Glutamatergic neuron (in vitro differentiated cells): ENCODE results near the gene EPB41. TPM values are rescaled to one million over a fixed set of nuclear protein-coding genes. Genes with fewer than 3 reads are reported as not detected.

Source experiments
- DNase-seq: peaks from one replicate; pipeline ENCODE4 v3.0.0; 2022
- H3K27ac Mint-ChIP-seq: one replicate; pipeline ENCODE4 v1.8.0; 2020; ENCODE audit warnings: mild to moderate bottlenecking, mixed read lengths, inconsistent platforms; ENCODE audit not compliant: unreplicated experiment
- H3K27me3 Mint-ChIP-seq: one replicate; pipeline ENCODE4 v1.8.0; 2020; ENCODE audit warnings: mild to moderate bottlenecking, moderate library complexity, mixed read lengths, inconsistent platforms; ENCODE audit not compliant: unreplicated experiment
- H3K36me3 Mint-ChIP-seq: one replicate; pipeline ENCODE4 v1.8.0; 2020; ENCODE audit warnings: mild to moderate bottlenecking, mixed read lengths, inconsistent platforms; ENCODE audit not compliant: unreplicated experiment
- H3K4me1 Mint-ChIP-seq: one replicate; pipeline ENCODE4 v1.8.0; 2020; ENCODE audit warnings: mild to moderate bottlenecking, low read depth, mixed read lengths, inconsistent platforms; ENCODE audit not compliant: unreplicated experiment
- H3K4me3 Mint-ChIP-seq: one replicate; pipeline ENCODE4 v1.8.0; 2020; ENCODE audit warnings: mild to moderate bottlenecking, mixed read lengths, inconsistent platforms; ENCODE audit not compliant: unreplicated experiment
- H3K9me3 Mint-ChIP-seq: one replicate; pipeline ENCODE4 v1.8.0; 2020; ENCODE audit warnings: mild to moderate bottlenecking, moderate library complexity, mixed read lengths, inconsistent platforms; ENCODE audit not compliant: unreplicated experiment
- CTCF ChIP-seq: fragments of 200-600 bp; sonication (generic); IDR thresholded peaks from one replicate; pipeline ENCODE4 v1.5.0; 2021; ENCODE audit not compliant: partially characterized antibody, unreplicated experiment
- total RNA-seq: library from RNA; stranded (reverse); fragmentation: NEBNext Ultra II Directional; extraction: Animal tissue kit (Norgen Biotek cat#: 25700); gene quantifications from one replicate; pipeline ENCODE4 v1.2.1, GENCODE V29; 2021; ENCODE audit not compliant: unreplicated experiment

Gene EPB41
- total RNA-seq, 1 donor from 2014 or later: 213 TPM

GRCh38 chr1:29047142-29047541, 132.8 kb downstream of the EPB41 start:
- H3K9me3 Mint-ChIP-seq: peaks cover 5% of the 10 kb centered on the region
- H3K27me3 Mint-ChIP-seq: no peaks in the 10 kb centered on the region
- no peak overlapping the region for H3K27ac Mint-ChIP-seq
- DNase-seq: no peak
- TF ChIP-seq CTCF: no peak
- no peak overlapping the region for H3K4me3 Mint-ChIP-seq
- no peaks in the 10 kb centered on the region for H3K36me3 Mint-ChIP-seq
- H3K4me1 Mint-ChIP-seq: peaks cover under 1% of the 10 kb centered on the region

GRCh38 chr1:29050166-29050565, 135.8 kb downstream of the EPB41 start:
- no peak for DNase-seq
- H3K36me3 Mint-ChIP-seq: no peaks in the 10 kb centered on the region
- H3K4me1 Mint-ChIP-seq: peaks cover 7% of the 10 kb centered on the region

GRCh38 chr1:29052100-29052499, 137.7 kb downstream of the EPB41 start:
- Mint-ChIP-seq H3K9me3 (peaks cover 3% of the 10 kb centered on the region), H3K4me3 (no peak overlapping the region), H3K27ac (no peak overlapping the region), H3K27me3 (no peaks in the 10 kb centered on the region), H3K4me1 (peaks cover 7% of the 10 kb centered on the region), H3K36me3 (no peaks in the 10 kb centered on the region)
- DNase-seq: no peak
- no peak for TF ChIP-seq CTCF

More at GRCh38 chr1:29050166-29050565, 135.8 kb downstream of the EPB41 start:
- TF ChIP-seq CTCF: no peak
- no peak overlapping the region for H3K4me3 Mint-ChIP-seq
- peaks cover 3% of the 10 kb centered on the region for H3K9me3 Mint-ChIP-seq
- H3K27ac Mint-ChIP-seq: no peak overlapping the region
- H3K27me3 Mint-ChIP-seq: no peaks in the 10 kb centered on the region

- H3K27me3 Mint-ChIP-seq: no peaks in the 10 kb centered on the region
- H3K36me3 Mint-ChIP-seq: no peaks in the 10 kb centered on the region
- TF ChIP-seq CTCF: no peak
- H3K4me1 Mint-ChIP-seq: peaks cover 7% of the 10 kb centered on the region
- DNase-seq: no peak
- H3K27ac Mint-ChIP-seq: no peak overlapping the region
- peaks cover 3% of the 10 kb centered on the region for H3K9me3 Mint-ChIP-seq
- no peak overlapping the region for H3K4me3 Mint-ChIP-seq
Observed at GRCh38 chr1:29052941-29053340, 138.6 kb downstream of the EPB41 start.

- Mint-ChIP-seq H3K9me3 (peaks cover 3% of the 10 kb centered on the region), H3K27me3 (no peaks in the 10 kb centered on the region), H3K36me3 (no peaks in the 10 kb centered on the region), H3K4me3 (no peak overlapping the region), H3K27ac (no peak overlapping the region), H3K4me1 (peaks cover 7% of the 10 kb centered on the region)
- no peak for DNase-seq
- TF ChIP-seq CTCF: no peak
Observed at GRCh38 chr1:29055160-29055559, 140.8 kb downstream of the EPB41 start.
